GM12878 (cell line): ENCODE data around the gene TOMM34. TPM values are rescaled to one million over a fixed set of nuclear protein-coding genes. Genes with fewer than 3 reads are reported as not detected.

ENCODE experiments used
- ATAC-seq: fragments of 200-7000 bp; cut with Tn5 transposase; 3 replicates; pipeline ENCODE4 v1.9.1; 2020; ENCODE audit warnings: mild to moderate bottlenecking, moderate library complexity
- BruUV-seq: library from RNA; stranded (reverse); fragments of 400-500 nt; replicated peaks from 2 replicates; lab custom pipeline; 2021; lab: Mats Ljungman, UMichigan
- CTCF ChIA-PET: fragments of 300-600 bp; sonication (Branson Sonifier 250); formaldehyde crosslinking; extraction: SDS; loops from one replicate; lab custom pipeline; 2021; ENCODE audit warnings: inconsistent platforms; lab: Yijun Ruan, JAX
- POLR2A ChIA-PET: fragments of 350-600 bp; formaldehyde crosslinking; extraction: SDS; loops from one replicate; lab custom pipeline; 2021; ENCODE audit warnings: inconsistent platforms; lab: Charles Lee
- RAD21 ChIA-PET: fragments of 300-600 bp; sonication (Branson Sonifier 250); formaldehyde crosslinking; loops from one replicate; lab custom pipeline; 2023; ENCODE audit warnings: antibody characterized with exemption; ENCODE audit not compliant: unreplicated experiment; lab: Charles Lee
- SMC1A ChIA-PET: fragments of 300-600 bp; sonication (Branson Sonifier 250); formaldehyde crosslinking; loops from one replicate; lab custom pipeline; 2023; ENCODE audit not compliant: unreplicated experiment, uncharacterized antibody; lab: Charles Lee
- DNase-seq: peaks from one replicate; pipeline ENCODE4 v3.0.0-alpha.2; 2011; ENCODE audit warnings: low read depth, low spot score
- FAIRE-seq: peaks from 3 replicates; lab custom pipeline; 2011; peaks lifted over from hg19 to GRCh38; lab: Jason Lieb, UNC
- H2AFZ ChIP-seq: 2 replicates; pipeline ENCODE4 v1.6.0; 2011; ENCODE audit warnings: low read depth, low read length, control low read depth; ENCODE audit not compliant: control insufficient read depth
- H3K27ac ChIP-seq: 2 replicates; pipeline ENCODE4 v1.5.1; 2011; ENCODE audit warnings: control low read depth; ENCODE audit not compliant: control insufficient read depth, insufficient read depth
- H3K27me3 ChIP-seq, 2 experiments: replicated peaks in 1 of 2; 2 replicates each; pipeline versions ENCODE4 v1.6.0 to v1.6.1; 2011; ENCODE audit warnings: low read length in 1 of 2; ENCODE audit not compliant: control insufficient read depth in 2 of 2, insufficient read depth in 2 of 2
- H3K36me3 ChIP-seq, 2 experiments: 2 replicates each; pipeline ENCODE4 v1.5.1; 2011; ENCODE audit warnings: low read length in 1 of 2; ENCODE audit not compliant: control insufficient read depth in 2 of 2, insufficient read depth in 2 of 2
- H3K4me1 ChIP-seq: 2 replicates; pipeline ENCODE4 v1.6.1; 2011; ENCODE audit warnings: mild to moderate bottlenecking, low read length, moderate library complexity, mixed read lengths; ENCODE audit not compliant: control insufficient read depth, insufficient read depth
- H3K4me2 ChIP-seq: 2 replicates; pipeline ENCODE4 v1.6.0; 2011; ENCODE audit warnings: control low read depth; ENCODE audit not compliant: control insufficient read depth, insufficient read depth
- H3K4me3 ChIP-seq: fragments of 200-600 bp; sonication (generic); 2 replicates; pipeline ENCODE4 v1.5.1; 2016
- H3K79me2 ChIP-seq: 2 replicates; pipeline ENCODE4 v1.6.0; 2011; ENCODE audit warnings: low read length; ENCODE audit not compliant: control insufficient read depth, insufficient read depth
- H3K9ac ChIP-seq: 2 replicates; pipeline ENCODE4 v1.8.0; 2011; ENCODE audit warnings: low read length, control low read depth, mixed read lengths; ENCODE audit not compliant: control insufficient read depth, insufficient read depth
- H3K9me3 ChIP-seq: replicated peaks from 3 replicates; pipeline ENCODE4 v1.5.1; 2011; ENCODE audit warnings: mild to moderate bottlenecking, low read length; ENCODE audit not compliant: control insufficient read depth, insufficient read depth
- H4K20me1 ChIP-seq: 2 replicates; pipeline ENCODE4 v1.6.0; 2011; ENCODE audit not compliant: control insufficient read depth, insufficient read depth
- ATF2 ChIP-seq: IDR thresholded peaks from 2 replicates; pipeline ENCODE4 v1.6.1; 2012; ENCODE audit warnings: low read length, inconsistent platforms
- BACH1 ChIP-seq: fragments of 450-650 bp; IDR thresholded peaks from 2 replicates; pipeline ENCODE4 v1.6.1; 2017; ENCODE audit warnings: mild to moderate bottlenecking, borderline replicate concordance
- BHLHE40 ChIP-seq, 2 experiments: fragments of 450-650 bp in 1 of 2; IDR thresholded peaks; 2 replicates each; pipeline ENCODE4 v1.6.1; 2011 to 2017; ENCODE audit warnings: low read depth in 2 of 2, borderline replicate concordance in 1 of 2, improper control_type of control experiment in 1 of 2, low read length in 1 of 2, mild to moderate bottlenecking in 1 of 2
- CREB1 ChIP-seq: IDR thresholded peaks from 2 replicates; pipeline ENCODE4 v1.6.1; 2012; ENCODE audit warnings: low read depth, mild to moderate bottlenecking, inconsistent platforms
- EP300 ChIP-seq, 2 experiments: fragments of 150-350 bp in 1 of 2; IDR thresholded peaks; 2 replicates each; pipeline ENCODE4 v1.6.1; 2011 to 2012; ENCODE audit warnings: low read depth in 2 of 2, low read length in 2 of 2, borderline replicate concordance in 1 of 2, improper control_type of control experiment in 1 of 2, inconsistent platforms in 1 of 2; ENCODE audit not compliant: control insufficient read depth in 1 of 2
- ETV6 ChIP-seq, 2 experiments: fragments of 450-650 bp in 1 of 2; IDR thresholded peaks in 1 of 2; conservative IDR thresholded peaks in 1 of 2; 2 replicates each; pipeline ENCODE4 v1.6.1; 2014; ENCODE audit warnings: antibody characterized with exemption in 1 of 2, borderline replicate concordance in 1 of 2, low read depth in 1 of 2, mild to moderate bottlenecking in 1 of 2, moderate library complexity in 1 of 2
- JUND ChIP-seq: IDR thresholded peaks from 2 replicates; pipeline ENCODE4 v1.6.1; 2012; ENCODE audit warnings: low read depth, mild to moderate bottlenecking, low read length, improper control_type of control experiment, moderate library complexity
- KDM1A ChIP-seq: fragments of 200-600 bp; sonication (generic); IDR thresholded peaks from 2 replicates; pipeline ENCODE4 v1.6.1; 2016; ENCODE audit warnings: borderline replicate concordance
- MAX ChIP-seq: IDR thresholded peaks from 2 replicates; pipeline ENCODE4 v1.6.1; 2012; ENCODE audit warnings: low read depth, low read length, improper control_type of control experiment
- NFYA ChIP-seq: IDR thresholded peaks from 2 replicates; pipeline ENCODE4 v1.6.1; 2011; ENCODE audit warnings: low read depth, mild to moderate bottlenecking, low read length, improper control_type of control experiment, borderline replicate concordance
- SREBF1 ChIP-seq: IDR thresholded peaks from 2 replicates; pipeline ENCODE4 v1.6.1; 2012; ENCODE audit warnings: mild to moderate bottlenecking, low read length
- SREBF2 ChIP-seq: IDR thresholded peaks from 2 replicates; pipeline ENCODE4 v1.6.1; 2012; ENCODE audit warnings: mild to moderate bottlenecking, low read length
- SUPT20H ChIP-seq: IDR thresholded peaks from 2 replicates; pipeline ENCODE4 v1.6.1; 2011; ENCODE audit warnings: low read depth, mild to moderate bottlenecking, low read length, moderate library complexity, borderline replicate concordance; ENCODE audit not compliant: control insufficient read depth
- TBL1XR1 ChIP-seq: IDR thresholded peaks from 2 replicates; pipeline ENCODE4 v1.6.1; 2012; ENCODE audit warnings: low read depth, low read length, improper control_type of control experiment
- YBX1 ChIP-seq: fragments of 450-650 bp; IDR thresholded peaks from 2 replicates; pipeline ENCODE4 v1.6.1; 2016; ENCODE audit warnings: antibody characterized with exemption
- ZNF217 ChIP-seq: fragments of 450-650 bp; IDR thresholded peaks from 2 replicates; pipeline ENCODE4 v1.6.1; 2017; ENCODE audit warnings: antibody characterized with exemption, mild to moderate bottlenecking
- ZNF274 ChIP-seq: IDR thresholded peaks from one replicate; pipeline ENCODE4 v1.8.0; 2011; ENCODE audit not compliant: insufficient read length, insufficient read depth
- WGBS: methylation state at CpG from one replicate; pipeline ENCODE4 v1.1.6; 2016; ENCODE audit warnings: low lambda C conversion rate; ENCODE audit not compliant: insufficient replicate concordance, insufficient coverage; ENCODE audit errors: missing lambda C conversion rate; 5-methylcytosine and 5-hydroxymethylcytosine counted together
- in situ Hi-C: fragments of 300-500 bp; cut with MboI; formaldehyde crosslinking; loops from 9 replicates; pipeline ENCODE4 v1.14.3; 2018; ENCODE audit warnings: mixed read lengths
- intact Hi-C: fragments of 100-400 bp; cut with micrococcal nuclease; formaldehyde crosslinking; loops from one replicate; pipeline ENCODE4 v1.14.2; 2022; ENCODE audit not compliant: unreplicated experiment
- polyA plus RNA-seq, 11 experiments: library from polyadenylated mRNA; depleted of rRNA in 4 of 11; unstranded in 6 of 11; stranded (reverse) in 5 of 11; fragments of >200 nt; fragmentation: Nextera tagmentation in 4 of 11; fragmentation: Illumina TruSeq in 1 of 11; extraction: Ambion mirVana in 4 of 11; extraction: Trizol in 1 of 11; gene quantifications; 1 replicate in 1 of 11; 2 replicates in 10 of 11; pipeline versions ENCODE4 v1.2.1 to v1.2.3, GENCODE V29; 2011 to 2016; ENCODE audit warnings: inconsistent platforms in 2 of 11, missing spikeins in 2 of 11, low read depth in 1 of 11
- total RNA-seq, 4 experiments: library from RNA; depleted of rRNA in 3 of 4; stranded (reverse); fragments of >200 nt in 3 of 4; fragmentation: Illumina TruSeq in 1 of 4; extraction: Trizol in 1 of 4; gene quantifications; 2 replicates each; pipeline versions ENCODE4 v1.2.1 to v1.2.3, GENCODE V29; 2013 to 2021

Gene TOMM34
- total and polyA plus RNA-seq, 10 of the 15 experiments (the other 5 are each of a cell fraction or from before 2014, with no cell fraction given) = 14.0 to 73.8 (median 43.9) TPM

GRCh38 chr20:44950368-44950767, 9.8 kb downstream of the TOMM34 start:
- peaks cover 19 to 73% of the 10 kb centered on the region in 2 experiments for H3K36me3 ChIP-seq
- SMC1A ChIA-PET = interaction anchor here (1.3 to 2.1 kb wide), 2 partner anchors 9 to 14 kb away, joined by 5 to 9 read pairs; partner anchors contain the start of gene TOMM34
- H3K4me1 ChIP-seq = peaks cover 2% of the 10 kb centered on the region
- RAD21 ChIA-PET = interaction anchor here (1.3 kb wide), 1 partner anchor 10 kb away, joined by 4 read pairs; the partner anchor contains the start of gene TOMM34
- peaks cover 4% of the 10 kb centered on the region for H3K79me2 ChIP-seq
- H3K9ac ChIP-seq = no peak overlapping the region
- 82% methylated on average over 1 of the region's 1 CpG for WGBS
- CTCF ChIA-PET = interaction anchor here (0.8 to 1.2 kb wide), 2 partner anchors 9 to 12 kb away, joined by 3 read pairs; no protein-coding TSS in a partner anchor
- DNase-seq = no peak
- no peaks in the 10 kb centered on the region; the same call in 1 of the 2 replicates for H4K20me1 ChIP-seq
- no peak overlapping the region for H2AFZ ChIP-seq
- POLR2A ChIA-PET = no interaction called here
- no peak overlapping the region for H3K4me3 ChIP-seq
- H3K4me2 ChIP-seq = no peak overlapping the region
- TF ChIP-seq SUPT20H (no peak), MAX (no peak), SREBF2 (no peak), JUND (no peak), SREBF1 (no peak), ZNF274 (no peak)
- in situ Hi-C loops = no loop called here
- H3K27ac ChIP-seq = no peak overlapping the region
- no peak for ATAC-seq
- H3K9me3 ChIP-seq = no peaks in the 10 kb centered on the region
- H3K27me3 ChIP-seq = no peaks in the 10 kb centered on the region
- no TSS peak for BruUV-seq
- FAIRE-seq = no peak
- intact Hi-C loops = no loop called here

GRCh38 chr20:44948513-44948912, 11.7 kb downstream of the TOMM34 start:
- BruUV-seq = no TSS peak
- Histone ChIP-seq H3K27ac (no peak overlapping the region), H2AFZ (no peak overlapping the region), H3K4me1 (no peaks in the 10 kb centered on the region), H3K36me3 (peaks cover 15 to 60% of the 10 kb centered on the region in 2 experiments), H3K4me3 (no peak overlapping the region), H3K9ac (no peak overlapping the region), H3K4me2 (no peak overlapping the region), H3K79me2 (no peaks in the 10 kb centered on the region), H3K9me3 (no peaks in the 10 kb centered on the region), H3K27me3 (no peaks in the 10 kb centered on the region), H4K20me1 (no peaks in the 10 kb centered on the region; the same call in 1 of the 2 replicates)
- ChIA-PET RAD21 (no interaction called here), CTCF (interaction anchor here (0.8 to 2.0 kb wide), 6 partner anchors 9 to 147 kb away, joined by 3 to 10 read pairs (median 4); no protein-coding TSS in a partner anchor), SMC1A (interaction anchor here (1.2 to 2.4 kb wide), 4 partner anchors 10 to 63 kb away, joined by 4 to 12 read pairs (median 6); partner anchors contain the start of gene TOMM34), POLR2A (no interaction called here)
- no peak for DNase-seq
- in situ Hi-C loops (no loop called here), intact Hi-C loops (no loop called here)
- ATAC-seq = no peak
- WGBS = 100% methylated on average over 2 of the region's 2 CpGs
- FAIRE-seq = no peak
- TF ChIP-seq TBL1XR1 (no peak), ZNF217 (no peak), ETV6 (conservative IDR thresholded peaks at IDR 0.05 in 1 of 2, IDR thresholded peaks at IDR 0.05 in 1 of 2; ENCODE audit: borderline replicate concordance in 1 of 2, low read depth in 1 of 2) (no peak), YBX1 (no peak), BHLHE40 (IDR thresholded peaks at IDR 0.05; ENCODE audit: borderline replicate concordance in 1 of 2, low read depth in 2 of 2, low read length in 1 of 2) (no peak), ATF2 (no peak), EP300 (IDR thresholded peaks at IDR 0.05; ENCODE audit: borderline replicate concordance in 1 of 2, control insufficient read depth in 1 of 2, low read depth in 2 of 2, low read length in 2 of 2) (no peak), NFYA (no peak), BACH1 (no peak), KDM1A (no peak), CREB1 (no peak)
